ENCODE measurements around the gene BTBD9.

Gene BTBD9

DNA sequence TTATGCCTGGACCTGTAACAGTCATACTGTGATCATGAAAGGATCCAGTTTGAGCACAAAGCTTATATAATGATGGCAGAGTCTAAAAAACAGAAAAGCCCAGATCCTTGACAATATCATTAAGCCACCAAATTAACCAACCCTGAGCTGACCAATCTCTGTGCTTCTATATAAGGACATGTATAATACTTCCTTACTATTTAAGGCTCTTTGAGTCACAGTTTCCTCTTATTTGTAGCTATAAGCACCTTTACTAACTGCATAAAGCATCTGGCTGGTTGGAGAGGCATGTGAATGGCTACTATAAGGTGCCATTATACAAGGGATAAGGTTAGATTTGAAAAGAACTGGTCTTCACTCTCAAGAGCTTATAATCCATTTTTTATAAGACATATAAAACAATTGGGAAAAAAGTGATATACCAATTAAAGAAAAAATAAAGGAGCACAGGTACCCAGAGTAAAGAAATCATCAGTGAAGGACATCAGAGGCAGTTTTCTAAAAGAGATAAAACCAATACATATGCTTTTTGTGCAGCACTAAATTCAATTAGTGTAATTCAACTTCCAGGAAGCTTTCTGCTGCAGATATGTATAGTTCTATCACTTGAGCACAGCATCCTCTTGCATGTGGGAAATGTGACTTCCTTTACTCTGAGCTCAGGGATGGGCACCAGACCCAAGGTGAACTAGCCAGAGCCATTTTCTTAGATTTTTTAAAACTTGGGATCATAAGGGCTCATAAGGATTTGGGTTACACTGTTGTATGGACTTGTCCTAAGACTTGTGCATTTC lies 121.0 kb downstream of the BTBD9 start:
- TF ChIP-seq, protein P1, sequence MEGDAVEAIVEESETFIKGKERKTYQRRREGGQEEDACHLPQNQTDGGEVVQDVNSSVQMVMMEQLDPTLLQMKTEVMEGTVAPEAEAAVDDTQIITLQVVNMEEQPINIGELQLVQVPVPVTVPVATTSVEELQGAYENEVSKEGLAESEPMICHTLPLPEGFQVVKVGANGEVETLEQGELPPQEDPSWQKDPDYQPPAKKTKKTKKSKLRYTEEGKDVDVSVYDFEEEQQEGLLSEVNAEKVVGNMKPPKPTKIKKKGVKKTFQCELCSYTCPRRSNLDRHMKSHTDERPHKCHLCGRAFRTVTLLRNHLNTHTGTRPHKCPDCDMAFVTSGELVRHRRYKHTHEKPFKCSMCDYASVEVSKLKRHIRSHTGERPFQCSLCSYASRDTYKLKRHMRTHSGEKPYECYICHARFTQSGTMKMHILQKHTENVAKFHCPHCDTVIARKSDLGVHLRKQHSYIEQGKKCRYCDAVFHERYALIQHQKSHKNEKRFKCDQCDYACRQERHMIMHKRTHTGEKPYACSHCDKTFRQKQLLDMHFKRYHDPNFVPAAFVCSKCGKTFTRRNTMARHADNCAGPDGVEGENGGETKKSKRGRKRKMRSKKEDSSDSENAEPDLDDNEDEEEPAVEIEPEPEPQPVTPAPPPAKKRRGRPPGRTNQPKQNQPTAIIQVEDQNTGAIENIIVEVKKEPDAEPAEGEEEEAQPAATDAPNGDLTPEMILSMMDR (IDR thresholded peaks at IDR 0.05; ENCODE audit: insufficient read depth, low read depth, low read length, missing control alignments): no peak
- no peak overlapping the region for H3K4me3 ChIP-seq (ENCODE audit: low read length)

DNA sequence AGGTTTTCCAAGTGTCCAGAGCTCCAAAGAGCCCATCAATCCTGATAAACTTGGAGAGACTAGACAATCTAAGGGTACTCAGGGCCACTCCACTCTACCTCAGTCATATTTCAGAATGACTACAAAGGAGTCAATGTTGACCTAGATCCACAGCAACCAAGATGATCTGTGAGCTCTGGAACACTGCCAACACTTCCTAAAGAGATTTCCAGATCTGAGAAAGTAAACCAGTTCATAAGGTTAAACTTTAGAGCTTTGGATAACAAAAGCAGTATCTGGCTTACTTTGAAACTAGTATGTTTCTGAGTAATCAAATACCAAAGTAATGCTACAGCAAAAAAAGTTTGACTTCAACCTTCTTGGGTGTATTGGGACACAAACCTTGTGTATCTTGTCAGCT lies 122.7 kb downstream of the BTBD9 start:
- peak; percentile 34 for DNase-seq (ENCODE audit: low read depth)
- no peak overlapping the region for H3K4me3 ChIP-seq (ENCODE audit: low read length)
- TF ChIP-seq, protein P1 (IDR thresholded peaks at IDR 0.05; ENCODE audit: insufficient read depth, low read depth, low read length, missing control alignments): no peak

More for the DNA sequence above, 121.0 kb downstream of the BTBD9 start:
- DNase-seq (ENCODE audit: low read depth): no peak

DNA sequence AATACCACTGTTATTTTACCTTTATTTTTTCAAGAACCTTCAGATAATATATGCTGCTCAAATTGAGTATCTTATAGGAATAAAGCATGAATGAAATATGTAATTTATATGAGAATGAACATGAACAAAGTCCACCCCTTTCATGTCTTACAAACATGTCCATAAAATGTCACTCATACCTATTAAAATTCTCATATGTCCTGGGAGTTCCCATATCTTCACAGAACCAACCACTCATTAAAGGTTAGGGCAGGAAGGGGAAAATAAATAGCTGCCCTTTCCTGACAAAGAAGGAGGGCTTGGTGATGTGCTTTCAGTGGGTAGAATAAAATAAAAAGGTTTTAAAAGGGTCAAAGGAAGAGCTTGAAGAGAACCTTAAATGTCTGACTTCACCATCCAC lies 125.3 kb downstream of the BTBD9 start:
- TF ChIP-seq, protein P1 (IDR thresholded peaks at IDR 0.05; ENCODE audit: insufficient read depth, low read depth, low read length, missing control alignments): no peak
- H3K4me3 ChIP-seq (ENCODE audit: low read length): no peak overlapping the region
- no peak for DNase-seq (ENCODE audit: low read depth)

GRCh38 chr6:38512211-38512610 lies 127.5 kb downstream of the BTBD9 start:
- DNase-seq (ENCODE audit: low read depth): no peak
- H3K4me3 ChIP-seq (ENCODE audit: low read length): no peak overlapping the region
- TF ChIP-seq, protein P1 (IDR thresholded peaks at IDR 0.05; ENCODE audit: insufficient read depth, low read depth, low read length, missing control alignments): no peak

DNA sequence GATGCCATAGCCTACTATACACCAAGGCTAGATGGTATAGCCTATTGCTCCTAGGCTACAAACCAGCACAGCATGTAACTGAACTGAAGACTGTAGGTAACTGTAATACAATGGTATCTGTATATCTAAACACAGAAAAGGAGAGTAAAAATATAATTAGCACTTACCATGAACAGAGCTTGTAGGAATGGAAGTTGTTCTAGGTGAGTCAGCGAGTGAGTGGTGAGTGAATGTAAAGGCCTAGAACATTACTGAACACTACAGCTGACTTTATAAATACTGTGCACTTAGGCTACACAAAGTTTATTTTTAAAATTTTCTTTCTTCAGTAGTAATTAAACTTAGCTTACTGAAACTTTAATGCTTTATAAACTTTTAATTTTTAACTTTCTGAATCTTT lies 129.5 kb downstream of the BTBD9 start:
- TF ChIP-seq, protein P1 (IDR thresholded peaks at IDR 0.05; ENCODE audit: insufficient read depth, low read depth, low read length, missing control alignments): no peak
- no peak overlapping the region for H3K4me3 ChIP-seq (ENCODE audit: low read length)

GRCh38 chr6:38509713-38510112 lies 130.0 kb downstream of the BTBD9 start:
- TF ChIP-seq, protein P1 (IDR thresholded peaks at IDR 0.05; ENCODE audit: insufficient read depth, low read depth, low read length, missing control alignments): no peak
- DNase-seq (ENCODE audit: low read depth): peak; percentile 47
- no peak overlapping the region for H3K4me3 ChIP-seq (ENCODE audit: low read length)

More for the DNA sequence above, 129.5 kb downstream of the BTBD9 start:
- DNase-seq (ENCODE audit: low read depth): peak; percentile 66

- no peak overlapping the region for H3K4me3 ChIP-seq (ENCODE audit: low read length)
- DNase-seq (ENCODE audit: low read depth): peak; percentile 61
- TF ChIP-seq, protein P1 (IDR thresholded peaks at IDR 0.05; ENCODE audit: insufficient read depth, low read depth, low read length, missing control alignments): no peak
Measured at GRCh38 chr6:38508894-38509293, 130.8 kb downstream of the BTBD9 start.
